ENCODE measurements around the gene CBY1. TPM values are rescaled to one million over a fixed set of nuclear protein-coding genes. Genes with fewer than 3 reads are reported as not detected.

Gene CBY1
- total RNA-seq, 3 donors from 2014 or later, result 18.1 to 21.1 (median 20.0) TPM

DNA sequence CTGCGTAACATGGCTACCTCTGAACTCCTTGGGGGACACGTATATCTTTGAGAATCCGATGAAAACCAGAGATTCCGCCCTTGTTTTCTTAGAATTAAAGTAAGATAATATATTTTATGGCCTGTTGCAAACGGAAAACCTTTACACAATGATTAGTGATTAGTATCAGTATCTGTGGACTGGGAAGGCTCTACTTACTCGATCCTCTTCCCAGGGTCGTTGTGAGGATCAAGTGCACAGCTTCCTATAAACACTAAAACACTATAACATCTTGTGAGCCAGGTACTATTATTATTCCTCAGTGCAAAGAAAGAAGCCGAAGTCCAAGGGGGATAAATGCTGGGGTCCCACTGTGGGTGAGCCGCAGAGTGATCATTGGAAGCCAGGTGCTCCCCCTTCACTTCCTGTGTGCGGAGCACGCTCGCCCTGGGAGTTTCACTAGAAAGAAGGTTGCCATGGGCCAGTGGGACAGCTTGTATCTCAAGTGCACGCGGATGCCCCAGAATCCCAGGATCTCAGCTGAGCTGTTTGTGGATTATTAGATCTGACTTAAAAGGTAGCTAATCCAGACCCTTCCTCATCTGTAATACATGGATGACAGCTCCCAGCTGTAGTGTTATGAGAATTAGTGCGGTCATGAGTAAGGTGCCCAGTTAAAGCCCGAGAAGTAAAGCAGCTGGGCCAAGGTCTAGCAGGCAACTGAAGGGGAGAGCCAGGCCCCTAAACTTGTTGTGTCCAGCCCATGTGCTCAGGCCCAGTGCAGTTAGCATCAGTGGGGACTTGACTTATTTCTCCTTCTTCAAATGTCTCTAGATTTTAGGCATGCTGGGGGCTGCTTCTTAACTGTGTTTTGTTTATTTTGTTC, 839 bp downstream of the CBY1 start:
- no peaks in the 10 kb centered on the region for H3K36me3 ChIP-seq
- no peaks in the 10 kb centered on the region for H3K4me1 ChIP-seq
- peak overlapping the region; percentile 73 to 100 (median 93) for H3K4me3 ChIP-seq
- no peak for DNase-seq (ENCODE audit: low spot score in 2 of 2)
- TF ChIP-seq POLR2AphosphoS5 (IDR thresholded peaks at IDR 0.05), result no peak
- no peak for TF ChIP-seq POLR2A (IDR thresholded peaks at IDR 0.05)
- TF ChIP-seq, protein P1, sequence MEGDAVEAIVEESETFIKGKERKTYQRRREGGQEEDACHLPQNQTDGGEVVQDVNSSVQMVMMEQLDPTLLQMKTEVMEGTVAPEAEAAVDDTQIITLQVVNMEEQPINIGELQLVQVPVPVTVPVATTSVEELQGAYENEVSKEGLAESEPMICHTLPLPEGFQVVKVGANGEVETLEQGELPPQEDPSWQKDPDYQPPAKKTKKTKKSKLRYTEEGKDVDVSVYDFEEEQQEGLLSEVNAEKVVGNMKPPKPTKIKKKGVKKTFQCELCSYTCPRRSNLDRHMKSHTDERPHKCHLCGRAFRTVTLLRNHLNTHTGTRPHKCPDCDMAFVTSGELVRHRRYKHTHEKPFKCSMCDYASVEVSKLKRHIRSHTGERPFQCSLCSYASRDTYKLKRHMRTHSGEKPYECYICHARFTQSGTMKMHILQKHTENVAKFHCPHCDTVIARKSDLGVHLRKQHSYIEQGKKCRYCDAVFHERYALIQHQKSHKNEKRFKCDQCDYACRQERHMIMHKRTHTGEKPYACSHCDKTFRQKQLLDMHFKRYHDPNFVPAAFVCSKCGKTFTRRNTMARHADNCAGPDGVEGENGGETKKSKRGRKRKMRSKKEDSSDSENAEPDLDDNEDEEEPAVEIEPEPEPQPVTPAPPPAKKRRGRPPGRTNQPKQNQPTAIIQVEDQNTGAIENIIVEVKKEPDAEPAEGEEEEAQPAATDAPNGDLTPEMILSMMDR (IDR thresholded peaks at IDR 0.05), result no peak
- no peaks in the 10 kb centered on the region for H3K9me3 ChIP-seq
- H3K27me3 ChIP-seq, result no peaks in the 10 kb centered on the region
- peak overlapping the region; percentile 88 to 98 for H3K27ac ChIP-seq
- intact Hi-C loops (cut with DNase I; ENCODE audit: low total_unique reads), result no loop called here

DNA sequence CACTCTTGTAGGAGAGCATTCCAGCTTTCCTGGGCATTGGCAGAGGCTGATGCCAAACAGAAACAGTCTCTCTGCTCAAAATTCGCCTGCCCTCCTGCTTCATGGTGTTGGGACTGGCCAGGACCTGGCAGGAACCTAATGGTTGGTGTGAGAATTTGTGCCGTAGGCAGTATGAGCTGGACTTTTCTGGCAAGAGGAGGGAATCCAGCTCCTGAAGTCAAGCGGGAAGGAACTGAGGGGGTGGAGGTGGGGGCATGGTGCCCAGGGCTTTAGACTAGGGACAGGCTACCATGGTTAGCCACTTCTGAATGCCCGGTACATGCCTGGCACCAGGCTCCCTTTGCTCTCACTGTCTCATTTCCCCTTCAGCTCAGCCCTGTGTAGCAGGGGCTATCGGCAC, 18.4 kb downstream of the CBY1 start:
- no peaks in the 10 kb centered on the region for H3K27me3 ChIP-seq
- TF ChIP-seq POLR2AphosphoS5 (IDR thresholded peaks at IDR 0.05) (peak in 1 of 3 donors; percentile 27), POLR2A (IDR thresholded peaks at IDR 0.05) (no peak)
- TF ChIP-seq, protein P1 (IDR thresholded peaks at IDR 0.05), result no peak
- H3K4me1 ChIP-seq, result no peaks in the 10 kb centered on the region
- H3K27ac ChIP-seq, result peak overlapping the region; percentile 61 to 66
- no peak overlapping the region for H3K4me3 ChIP-seq
- DNase-seq (ENCODE audit: low spot score in 2 of 2), result peak in 1 of 2 donors; percentile 78
- intact Hi-C loops (cut with DNase I; ENCODE audit: low total_unique reads), result no loop called here
- H3K9me3 ChIP-seq, result no peaks in the 10 kb centered on the region
- no peaks in the 10 kb centered on the region for H3K36me3 ChIP-seq

DNA sequence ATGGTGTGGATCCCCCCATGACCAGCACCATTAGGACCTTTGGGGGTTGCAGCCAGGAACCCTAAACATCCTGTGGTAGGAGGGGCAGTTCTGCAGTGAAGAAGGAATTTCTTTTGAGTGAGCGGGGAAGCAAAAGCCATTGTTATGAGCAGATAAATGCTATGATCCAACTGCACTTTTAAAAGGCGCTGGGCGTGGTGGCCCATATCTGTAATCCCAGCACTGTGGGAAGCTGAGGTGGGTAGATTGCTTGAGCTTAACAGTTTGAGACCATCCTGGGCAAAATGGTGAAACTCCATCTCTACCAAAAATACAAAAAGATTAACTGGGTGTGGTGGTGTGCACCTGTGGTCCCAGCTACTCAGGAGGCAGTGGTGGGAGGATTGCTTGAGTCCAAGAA, 19.4 kb downstream of the CBY1 start:
- H3K27ac ChIP-seq, result no peak overlapping the region
- TF ChIP-seq POLR2A (IDR thresholded peaks at IDR 0.05) (no peak), POLR2AphosphoS5 (IDR thresholded peaks at IDR 0.05) (no peak)
- TF ChIP-seq, protein P1 (IDR thresholded peaks at IDR 0.05), result no peak
- no peaks in the 10 kb centered on the region for H3K27me3 ChIP-seq
- no peak for DNase-seq (ENCODE audit: low spot score in 2 of 2)
- no peaks in the 10 kb centered on the region for H3K4me1 ChIP-seq
- no peaks in the 10 kb centered on the region for H3K36me3 ChIP-seq
- intact Hi-C loops (cut with DNase I; ENCODE audit: low total_unique reads), result no loop called here
- H3K9me3 ChIP-seq, result no peaks in the 10 kb centered on the region
- H3K4me3 ChIP-seq, result no peak overlapping the region

DNA sequence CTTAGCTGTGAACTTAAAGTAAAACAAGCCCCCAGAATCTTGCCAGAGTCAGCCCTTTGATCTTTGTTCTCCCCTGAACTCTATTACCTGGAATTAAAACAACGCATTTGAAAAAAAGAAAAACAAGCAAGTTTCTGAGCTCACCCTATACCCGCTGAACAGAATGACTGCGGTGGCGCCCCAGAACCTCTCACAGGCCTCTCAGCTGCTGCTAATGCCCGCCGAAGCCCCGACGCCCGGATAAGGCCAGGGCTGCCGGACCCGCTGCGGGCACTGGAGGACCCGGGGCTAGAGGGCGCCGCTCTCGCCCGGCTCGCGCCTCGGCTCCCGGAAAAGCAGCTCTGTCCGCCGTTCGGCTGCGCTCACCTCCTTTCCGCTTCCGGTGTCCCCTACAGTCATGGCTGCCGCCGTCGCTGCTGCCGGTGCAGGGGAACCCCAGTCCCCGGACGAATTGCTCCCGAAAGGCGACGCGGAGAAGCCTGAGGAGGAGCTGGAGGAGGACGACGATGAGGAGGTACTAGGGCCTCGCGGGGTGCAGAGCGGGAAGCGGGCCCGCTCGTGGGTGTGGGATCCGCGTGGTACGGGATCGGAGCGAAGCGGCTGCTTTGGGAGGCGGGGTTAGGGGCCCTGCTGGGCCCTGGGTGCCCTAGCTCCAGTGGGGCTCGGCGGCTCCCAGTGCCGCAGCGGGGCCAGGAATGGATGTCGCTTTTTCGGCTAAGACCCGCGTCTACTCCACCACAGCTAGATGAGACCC, 25.3 kb downstream of the CBY1 start, which contains the start of gene TOMM22:
Gene TOMM22, plus strand, starts transcription at position 376 of the 754 bp plus-strand sequence. Its CDS starts 22 bp downstream, at position 398.
- Histone ChIP-seq H3K4me1 (no peaks in the 10 kb centered on the region), H3K4me3 (peak within 1 kb of the TSS; percentile 92 to 98 (median 95)), H3K36me3 (no peaks in the 10 kb centered on the region), H3K27me3 (no peaks in the 10 kb centered on the region), H3K9me3 (no peaks in the 10 kb centered on the region), H3K27ac (peak within 1 kb of the TSS; percentile 50 to 80)
- peak; percentile 72 to 85 for DNase-seq (ENCODE audit: low spot score in 2 of 2)
- intact Hi-C loops (cut with DNase I; ENCODE audit: low total_unique reads), result no loop called here
- peak; percentile 37 for TF ChIP-seq POLR2A (IDR thresholded peaks at IDR 0.05)
- peak; percentile 71 to 88 (median 73) for TF ChIP-seq POLR2AphosphoS5 (IDR thresholded peaks at IDR 0.05)
- TF ChIP-seq, protein P1 (IDR thresholded peaks at IDR 0.05), result no peak

Data from breast epithelium (tissue), 4 donors.